NB4 (cell line): ENCODE data around the gene HECW1.
"Not testable (repeated sequence)": the region's sequence is repeated elsewhere in the genome, so short reads cannot be mapped to it uniquely, and the experiment has no call there.

Experiments used
- DNase-seq: peaks from one replicate; pipeline ENCODE4 v3.0.0; 2010; ENCODE audit warnings: low read depth
- H3K4me3 ChIP-seq: one replicate; pipeline ENCODE4 v1.5.1; 2011; ENCODE audit warnings: mild to moderate bottlenecking, low read depth, low read length, moderate library complexity
- MYC ChIP-seq: IDR thresholded peaks from 2 replicates; pipeline ENCODE4 v1.6.1; 2011; ENCODE audit warnings: low read depth, low read length
- POLR2A ChIP-seq: IDR thresholded peaks from 2 replicates; pipeline ENCODE4 v1.6.1; 2011; ENCODE audit warnings: mild to moderate bottlenecking; ENCODE audit not compliant: insufficient read length; ENCODE audit errors: extremely low read depth
- TF ChIP-seq, protein P1 (sequence below): IDR thresholded peaks from 2 replicates; pipeline ENCODE4 v1.6.1; 2011; ENCODE audit warnings: low read depth, low read length
- TF ChIP-seq, protein P2 (sequence below): IDR thresholded peaks from one replicate; pipeline ENCODE4 v1.5.1; 2012; ENCODE audit warnings: low read depth, low read length

The HECW1 gene

DNA sequence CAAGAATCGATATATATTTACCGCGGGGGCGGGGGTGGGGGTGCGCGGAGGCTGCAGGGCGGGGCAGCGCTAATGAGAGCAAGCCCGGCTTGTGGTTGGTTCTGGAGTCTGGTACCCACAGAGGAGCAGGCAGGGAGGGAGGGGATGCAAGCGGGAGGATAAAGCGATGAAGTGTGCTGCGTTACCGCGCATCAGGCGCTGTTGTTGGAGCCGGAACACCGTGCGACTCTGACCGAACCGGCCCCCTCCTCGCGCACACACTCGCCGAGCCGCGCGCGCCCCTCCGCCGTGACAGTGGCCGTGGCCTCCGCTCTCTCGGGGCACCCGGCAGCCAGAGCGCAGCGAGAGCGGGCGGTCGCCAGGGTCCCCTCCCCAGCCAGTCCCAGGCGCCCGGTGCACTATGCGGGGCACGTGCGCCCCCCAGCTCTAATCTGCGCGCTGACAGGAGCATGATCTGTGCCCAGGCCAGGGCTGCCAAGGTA is at the start of gene HECW1:
TSS of gene HECW1 (plus strand) at position 189 of the 482 bp plus-strand sequence. CDS start 131,259 bp downstream, outside the sequence.
- no peak for DNase-seq
- TF ChIP-seq MYC (no peak), POLR2A (no peak)
- TF ChIP-seq, protein P1, sequence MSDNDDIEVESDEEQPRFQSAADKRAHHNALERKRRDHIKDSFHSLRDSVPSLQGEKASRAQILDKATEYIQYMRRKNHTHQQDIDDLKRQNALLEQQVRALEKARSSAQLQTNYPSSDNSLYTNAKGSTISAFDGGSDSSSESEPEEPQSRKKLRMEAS: no peak
- TF ChIP-seq, protein P2, sequence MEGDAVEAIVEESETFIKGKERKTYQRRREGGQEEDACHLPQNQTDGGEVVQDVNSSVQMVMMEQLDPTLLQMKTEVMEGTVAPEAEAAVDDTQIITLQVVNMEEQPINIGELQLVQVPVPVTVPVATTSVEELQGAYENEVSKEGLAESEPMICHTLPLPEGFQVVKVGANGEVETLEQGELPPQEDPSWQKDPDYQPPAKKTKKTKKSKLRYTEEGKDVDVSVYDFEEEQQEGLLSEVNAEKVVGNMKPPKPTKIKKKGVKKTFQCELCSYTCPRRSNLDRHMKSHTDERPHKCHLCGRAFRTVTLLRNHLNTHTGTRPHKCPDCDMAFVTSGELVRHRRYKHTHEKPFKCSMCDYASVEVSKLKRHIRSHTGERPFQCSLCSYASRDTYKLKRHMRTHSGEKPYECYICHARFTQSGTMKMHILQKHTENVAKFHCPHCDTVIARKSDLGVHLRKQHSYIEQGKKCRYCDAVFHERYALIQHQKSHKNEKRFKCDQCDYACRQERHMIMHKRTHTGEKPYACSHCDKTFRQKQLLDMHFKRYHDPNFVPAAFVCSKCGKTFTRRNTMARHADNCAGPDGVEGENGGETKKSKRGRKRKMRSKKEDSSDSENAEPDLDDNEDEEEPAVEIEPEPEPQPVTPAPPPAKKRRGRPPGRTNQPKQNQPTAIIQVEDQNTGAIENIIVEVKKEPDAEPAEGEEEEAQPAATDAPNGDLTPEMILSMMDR: no peak
- no peak within 1 kb of the TSS for H3K4me3 ChIP-seq

DNA sequence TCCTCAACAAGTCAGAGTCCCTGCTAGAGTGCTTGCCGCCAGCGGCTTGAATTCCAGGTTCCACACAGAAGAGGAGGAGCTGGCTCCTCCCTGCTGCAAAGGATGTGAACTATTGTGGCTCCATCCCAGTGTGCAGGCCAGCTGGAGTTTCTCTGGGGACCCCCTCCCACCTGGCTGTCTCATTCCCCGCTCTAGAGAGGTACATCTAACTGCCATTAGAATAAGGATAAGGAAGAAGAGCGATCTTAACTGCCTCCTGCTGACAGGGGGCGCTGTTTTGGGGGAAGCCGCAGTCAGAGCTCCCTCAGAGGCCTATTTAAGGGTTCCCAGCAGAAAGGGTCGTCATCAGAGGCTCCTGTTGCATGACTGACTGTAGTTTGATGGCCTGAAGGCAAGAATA is 40.8 kb upstream of the HECW1 start:
- DNase-seq: peak; percentile 48
- no peak for TF ChIP-seq POLR2A
- TF ChIP-seq, protein P2: peak; percentile 73
- H3K4me3 ChIP-seq: no peak overlapping the region

DNA sequence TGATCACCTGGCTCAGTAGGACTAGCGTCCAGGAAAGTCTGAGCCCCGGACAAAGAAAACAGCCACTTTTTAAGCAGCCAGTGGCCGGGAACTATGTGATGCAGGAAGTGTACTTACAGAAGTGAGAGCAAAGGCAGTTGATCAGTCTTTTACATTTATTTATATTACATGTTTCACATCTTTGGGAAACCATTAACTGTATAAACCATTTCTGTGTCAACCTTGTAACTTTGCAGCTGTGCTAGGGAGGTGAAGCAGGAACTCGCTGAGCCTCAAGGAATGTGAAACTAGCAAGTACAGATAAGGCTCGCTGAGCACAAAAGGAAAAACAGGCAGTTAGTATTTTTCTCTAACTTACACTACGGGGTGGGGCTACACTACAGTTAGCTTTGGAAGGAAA is 39.9 kb upstream of the HECW1 start:
- TF ChIP-seq MYC: no peak
- H3K4me3 ChIP-seq: no peak overlapping the region
- no peak for DNase-seq

DNA sequence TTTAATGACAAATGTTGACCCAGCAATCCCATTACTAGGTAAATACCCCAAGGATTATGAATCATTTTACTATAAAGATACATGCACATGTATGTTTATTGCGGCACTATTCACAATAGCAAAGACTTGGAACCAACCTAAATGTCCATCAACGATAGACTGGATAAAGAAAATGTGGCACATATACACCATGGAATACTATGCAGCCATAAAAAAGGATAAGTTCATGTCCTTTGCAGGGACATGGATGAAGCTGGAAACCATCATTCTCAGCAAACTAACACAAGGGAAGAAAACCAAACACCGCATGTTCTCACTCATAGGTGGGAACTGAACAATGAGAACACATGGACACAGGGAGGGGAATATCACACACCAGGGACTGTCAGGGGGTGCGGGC is 38.6 kb upstream of the HECW1 start:
- H3K4me3 ChIP-seq, DNase-seq: not testable (repeated sequence)

GRCh38 chr7:43076189-43076605 is 36.2 kb upstream of the HECW1 start:
- TF ChIP-seq, protein P2: no peak
- TF ChIP-seq POLR2A: no peak
- no peak for DNase-seq
- no peak overlapping the region for H3K4me3 ChIP-seq

GRCh38 chr7:43076606-43077005 is 35.8 kb upstream of the HECW1 start:
- H3K4me3 ChIP-seq: no peak overlapping the region
- no peak for DNase-seq
- no peak for TF ChIP-seq POLR2A
- TF ChIP-seq, protein P2: no peak
- TF ChIP-seq MYC: no peak
- TF ChIP-seq, protein P1: no peak

GRCh38 chr7:43077285-43077684 is 35.2 kb upstream of the HECW1 start:
- DNase-seq: no peak
- H3K4me3 ChIP-seq: no peak overlapping the region
- TF ChIP-seq MYC: no peak
- TF ChIP-seq, protein P2: no peak
- no peak for TF ChIP-seq POLR2A
- TF ChIP-seq, protein P1: no peak
